Tibial nerve (tissue), 4 donors: ENCODE results near the gene DGCR6. TPM values are rescaled to one million over a fixed set of nuclear protein-coding genes. Genes with fewer than 3 reads are reported as not detected.
"Not testable (repeated sequence)": the region's sequence is repeated elsewhere in the genome, so short reads cannot be mapped to it uniquely, and the experiment has no call there.

Experiments
- DNase-seq, 2 donors: peaks; one replicate each; pipeline ENCODE4 v3.0.0-alpha.2; 2019; ENCODE audit warnings: low spot score in 2 of 2
- H3K27ac ChIP-seq, 4 donors: fragments of 200-600 bp; sonication (generic) in 3 of 4; one replicate each; pipeline ENCODE4 v1.5.1; 2017 to 2019; ENCODE audit warnings: mild to moderate bottlenecking in 1 of 4
- H3K27me3 ChIP-seq, 2 donors: fragments of 200-600 bp; sonication (generic) in 1 of 2; one replicate each; pipeline versions ENCODE4 v1.5.1 to v1.6.0; 2017 to 2019
- H3K36me3 ChIP-seq, 3 donors: fragments of 200-600 bp; sonication (generic); one replicate each; pipeline ENCODE4 v1.5.1; 2018 to 2019
- H3K4me1 ChIP-seq, 4 donors: fragments of 200-600 bp; sonication (generic) in 3 of 4; one replicate each; pipeline ENCODE4 v1.5.1; 2017 to 2019
- H3K4me3 ChIP-seq, 4 donors: fragments of 200-600 bp; sonication (generic) in 3 of 4; one replicate each; pipeline ENCODE4 v1.5.1; 2017 to 2019; ENCODE audit warnings: mild to moderate bottlenecking in 1 of 4, moderate library complexity in 1 of 4
- H3K9me3 ChIP-seq, 4 donors: fragments of 200-600 bp; sonication (generic) in 3 of 4; one replicate each; pipeline ENCODE4 v1.5.1; 2017 to 2019
- EP300 ChIP-seq, 2 donors: sonication (generic); formaldehyde crosslinking; IDR thresholded peaks; one replicate each; pipeline ENCODE4 v1.6.1; 2017; ENCODE audit warnings: antibody characterized with exemption in 2 of 2, mild to moderate bottlenecking in 1 of 2
- POLR2A ChIP-seq, 2 donors: fragments of 450-650 bp; IDR thresholded peaks; one replicate each; pipeline ENCODE4 v1.6.1; 2017; ENCODE audit warnings: antibody characterized with exemption in 2 of 2, mild to moderate bottlenecking in 2 of 2, moderate library complexity in 2 of 2
- WGBS, 2 donors: methylation state at CpG; one replicate each; pipeline ENCODE4 v1.1.5; 2018; 5-methylcytosine and 5-hydroxymethylcytosine counted together
- total RNA-seq, 4 donors: library from RNA; depleted of rRNA; stranded (reverse); fragments of >200 nt; gene quantifications; one replicate each; pipeline ENCODE4 v1.1.0, GENCODE V29; 2016
- TF ChIP-seq, protein P1 (sequence below), 5 experiments: fragments of 200-600 bp in 3 of 5; fragments of 450-650 bp in 2 of 5; sonication (generic) in 3 of 5; IDR thresholded peaks; one replicate each; pipeline ENCODE4 v1.5.1; 2016 to 2019; ENCODE audit warnings: antibody characterized with exemption in 5 of 5, mild to moderate bottlenecking in 3 of 5, moderate library complexity in 2 of 5

Gene DGCR6
- total RNA-seq, 4 donors from 2014 or later: 6.6 to 19.0 (median 12.9) TPM

DNA sequence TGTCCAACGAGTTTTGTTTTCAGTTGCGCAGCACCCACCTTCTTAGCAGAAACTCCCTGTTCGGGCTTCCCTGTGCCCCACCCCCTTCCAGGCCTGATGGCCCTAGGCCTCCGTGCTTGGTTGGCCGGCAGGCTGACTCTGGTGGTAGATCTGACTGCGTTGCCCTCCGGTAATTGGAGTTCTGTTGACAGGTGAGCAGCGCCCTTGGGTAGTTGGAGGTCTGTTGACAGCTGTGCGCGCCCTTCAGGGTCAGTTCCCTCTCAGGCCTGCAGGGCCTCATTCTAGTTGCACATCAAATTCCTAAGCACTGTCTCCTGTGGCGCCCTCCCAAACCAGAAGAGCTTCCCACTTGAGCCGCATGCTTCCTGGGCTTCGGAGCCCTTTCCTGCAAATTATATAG, 776 bp downstream of the DGCR6 start:
- no peak for TF ChIP-seq POLR2A (IDR thresholded peaks at IDR 0.05)
- TF ChIP-seq, protein P1, sequence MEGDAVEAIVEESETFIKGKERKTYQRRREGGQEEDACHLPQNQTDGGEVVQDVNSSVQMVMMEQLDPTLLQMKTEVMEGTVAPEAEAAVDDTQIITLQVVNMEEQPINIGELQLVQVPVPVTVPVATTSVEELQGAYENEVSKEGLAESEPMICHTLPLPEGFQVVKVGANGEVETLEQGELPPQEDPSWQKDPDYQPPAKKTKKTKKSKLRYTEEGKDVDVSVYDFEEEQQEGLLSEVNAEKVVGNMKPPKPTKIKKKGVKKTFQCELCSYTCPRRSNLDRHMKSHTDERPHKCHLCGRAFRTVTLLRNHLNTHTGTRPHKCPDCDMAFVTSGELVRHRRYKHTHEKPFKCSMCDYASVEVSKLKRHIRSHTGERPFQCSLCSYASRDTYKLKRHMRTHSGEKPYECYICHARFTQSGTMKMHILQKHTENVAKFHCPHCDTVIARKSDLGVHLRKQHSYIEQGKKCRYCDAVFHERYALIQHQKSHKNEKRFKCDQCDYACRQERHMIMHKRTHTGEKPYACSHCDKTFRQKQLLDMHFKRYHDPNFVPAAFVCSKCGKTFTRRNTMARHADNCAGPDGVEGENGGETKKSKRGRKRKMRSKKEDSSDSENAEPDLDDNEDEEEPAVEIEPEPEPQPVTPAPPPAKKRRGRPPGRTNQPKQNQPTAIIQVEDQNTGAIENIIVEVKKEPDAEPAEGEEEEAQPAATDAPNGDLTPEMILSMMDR (IDR thresholded peaks at IDR 0.05): no peak
- Histone ChIP-seq H3K27me3 (no peaks in the 10 kb centered on the region), H3K27ac (no peak overlapping the region), H3K4me3 (no peak overlapping the region), H3K9me3 (no peaks in the 10 kb centered on the region), H3K36me3 (no peaks in the 10 kb centered on the region), H3K4me1 (no peaks in the 10 kb centered on the region)
- WGBS, 2 donors: no CpG with 5 or more reads among the region's 13 CpGs
- DNase-seq: no peak

DNA sequence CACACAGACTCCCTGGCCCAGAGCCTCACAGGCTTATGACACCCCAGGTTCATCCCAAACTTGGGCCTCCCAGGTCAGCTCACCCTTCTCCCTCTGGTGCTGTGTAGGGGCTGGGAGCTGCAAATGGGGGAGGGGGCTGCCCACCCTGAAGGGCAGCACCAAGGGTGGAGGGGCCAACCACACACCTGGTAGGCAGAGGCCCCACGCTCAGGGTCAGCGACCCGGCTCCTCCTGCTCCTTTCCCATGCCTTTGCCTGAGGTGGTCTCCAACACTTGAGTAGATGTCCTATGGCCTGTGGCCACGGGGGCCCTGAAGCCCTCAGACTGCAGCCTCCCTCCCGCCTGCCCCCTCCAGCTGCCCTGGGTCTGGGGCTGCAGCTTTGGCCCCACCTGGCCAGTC, 3.4 kb downstream of the DGCR6 start:
- DNase-seq: no peak
- Histone ChIP-seq H3K27me3 (no peaks in the 10 kb centered on the region), H3K4me3 (no peak overlapping the region), H3K4me1 (no peaks in the 10 kb centered on the region), H3K36me3 (no peaks in the 10 kb centered on the region), H3K27ac (no peak overlapping the region), H3K9me3 (no peaks in the 10 kb centered on the region)
- TF ChIP-seq, protein P1 (IDR thresholded peaks at IDR 0.05): no peak
- TF ChIP-seq EP300 (IDR thresholded peaks at IDR 0.05): no peak
- TF ChIP-seq POLR2A (IDR thresholded peaks at IDR 0.05): no peak
- WGBS, 2 donors: no CpG with 5 or more reads among the region's 5 CpGs

DNA sequence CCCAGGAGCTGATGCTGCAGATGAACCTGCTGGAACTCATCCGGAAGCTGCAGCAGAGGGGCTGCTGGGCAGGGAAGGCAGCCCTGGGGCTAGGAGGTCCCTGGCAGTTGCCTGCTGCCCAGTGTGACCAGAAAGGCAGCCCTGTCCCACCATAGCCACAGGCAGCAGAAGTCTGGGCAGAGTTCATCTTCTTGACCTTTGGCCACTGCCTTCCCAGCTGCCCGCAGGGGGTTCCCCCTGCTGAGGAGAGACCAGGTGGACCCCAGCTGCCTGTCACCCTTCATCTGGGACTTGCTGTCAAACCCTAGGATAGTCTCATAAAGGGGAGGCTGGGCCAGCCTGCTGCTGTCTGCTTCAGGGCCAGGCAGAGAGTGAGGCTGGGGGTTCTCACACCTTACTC, 5.4 kb downstream of the DGCR6 start:
- H3K4me1 ChIP-seq, H3K27ac ChIP-seq, H3K4me3 ChIP-seq, DNase-seq, H3K27me3 ChIP-seq, H3K36me3 ChIP-seq, H3K9me3 ChIP-seq: not testable (repeated sequence)
- whole genome bisulfite sequencing, 2 donors: no CpG with 5 or more reads among the region's 2 CpGs

DNA sequence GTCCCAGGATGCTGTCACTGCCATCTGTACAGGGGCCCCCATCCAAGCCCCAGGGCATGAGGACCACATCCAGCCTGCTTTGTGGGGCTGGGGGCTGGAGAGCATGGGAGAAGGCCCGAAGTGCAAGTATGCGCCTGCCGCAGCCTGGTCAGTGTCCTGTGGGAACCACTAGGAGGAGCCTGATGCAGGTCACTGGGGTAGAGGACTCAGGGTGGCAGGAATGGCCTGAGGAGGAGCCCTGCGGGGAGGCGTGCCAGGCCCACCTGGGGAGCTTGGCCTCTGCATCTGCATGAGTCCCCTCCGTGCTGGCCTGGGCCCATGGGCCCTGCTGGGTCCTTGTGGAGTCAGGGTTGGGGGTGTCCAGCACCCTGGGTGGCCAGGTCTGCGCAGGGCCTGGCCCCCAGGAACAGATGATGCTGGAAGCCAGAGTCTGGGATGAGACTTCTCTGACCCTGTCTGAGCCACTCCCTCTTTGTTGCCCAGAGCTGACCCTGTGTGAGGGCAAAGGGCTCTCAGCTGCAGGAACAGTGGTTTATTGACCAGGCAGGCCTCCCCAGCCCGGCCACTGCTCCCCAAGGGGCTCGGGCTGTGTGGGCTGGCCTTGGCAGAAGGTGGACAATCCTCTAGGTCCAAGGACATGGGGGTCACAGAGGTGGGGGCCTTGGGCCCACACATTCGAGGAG, 6.3 kb downstream of the DGCR6 start:
- H3K9me3 ChIP-seq, H3K27me3 ChIP-seq, H3K4me1 ChIP-seq, H3K27ac ChIP-seq, DNase-seq, H3K4me3 ChIP-seq, H3K36me3 ChIP-seq: not testable (repeated sequence)
- WGBS, 2 donors: no CpG with 5 or more reads among the region's 10 CpGs

DNA sequence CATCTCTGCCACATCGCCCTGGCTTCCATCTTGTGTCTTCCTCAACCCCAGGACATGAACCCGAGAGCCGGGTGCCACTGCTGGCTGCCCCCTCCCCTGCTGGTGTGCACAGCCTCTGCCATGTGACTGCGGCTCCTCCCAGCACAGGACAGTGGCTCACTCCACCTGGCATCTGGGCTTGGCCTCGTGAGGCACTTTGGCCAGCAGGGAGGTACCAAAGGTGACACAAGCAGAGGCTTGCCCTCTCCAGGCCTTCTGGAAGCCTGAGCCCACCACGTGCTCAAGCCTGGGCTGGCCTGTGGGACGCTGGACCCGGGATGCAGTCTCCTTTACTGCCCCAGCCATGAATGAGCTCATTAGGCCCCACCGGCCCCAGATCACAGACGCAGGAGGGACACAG, 8.4 kb downstream of the DGCR6 start:
- WGBS, 2 donors: no CpG with 5 or more reads among the region's 10 CpGs
- not testable (repeated sequence) for DNase-seq, H3K27me3 ChIP-seq, H3K4me3 ChIP-seq, H3K36me3 ChIP-seq, H3K9me3 ChIP-seq, H3K4me1 ChIP-seq, H3K27ac ChIP-seq

DNA sequence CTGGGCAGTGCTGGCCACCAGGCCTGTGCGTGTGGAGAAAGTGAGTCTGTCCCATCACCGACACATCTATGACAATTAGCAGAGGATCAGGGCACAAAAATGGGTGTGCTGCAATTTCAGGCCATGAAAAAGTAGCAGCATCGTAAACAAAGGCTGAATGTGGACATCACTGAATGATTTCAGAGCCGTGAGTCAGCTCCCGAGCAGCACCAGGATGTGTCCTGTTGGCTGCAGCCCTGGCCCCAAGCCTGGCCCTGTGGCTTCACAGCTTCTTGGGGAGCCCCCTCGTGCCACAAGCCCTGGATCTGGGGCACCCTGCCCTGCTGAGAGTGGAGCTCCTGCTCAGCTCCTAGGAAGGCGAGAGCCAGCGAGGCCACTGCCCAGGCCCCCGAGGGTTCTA, 9.4 kb downstream of the DGCR6 start:
- H3K27me3 ChIP-seq, H3K4me3 ChIP-seq, DNase-seq, H3K27ac ChIP-seq, H3K9me3 ChIP-seq, H3K4me1 ChIP-seq, H3K36me3 ChIP-seq: not testable (repeated sequence)
- WGBS, 2 donors: no CpG with 5 or more reads among the region's 9 CpGs

DNA sequence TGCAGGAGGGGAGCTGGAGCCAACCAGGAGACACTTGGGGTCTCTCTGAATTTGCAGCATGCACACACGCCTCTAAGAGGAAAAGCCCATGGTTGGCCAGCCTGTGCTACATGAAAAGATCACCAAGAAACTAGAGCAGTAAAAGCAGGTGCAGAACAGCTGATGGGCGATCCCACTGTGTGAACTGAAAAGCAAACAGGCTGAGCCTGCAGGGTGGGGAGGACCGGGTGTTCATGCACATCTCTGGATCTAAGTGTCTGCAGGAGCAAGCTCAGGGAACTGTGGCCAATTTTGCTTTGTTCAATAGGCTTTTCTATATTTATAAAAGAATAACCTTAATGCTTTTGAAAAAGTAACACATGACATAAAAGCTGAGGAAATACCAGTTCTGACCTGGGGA, 11.7 kb downstream of the DGCR6 start:
- not testable (repeated sequence) for H3K27ac ChIP-seq, H3K27me3 ChIP-seq, H3K4me3 ChIP-seq, H3K36me3 ChIP-seq, H3K9me3 ChIP-seq, H3K4me1 ChIP-seq, DNase-seq
- WGBS, 2 donors: 83% methylated on average over 1 of the region's 3 CpGs; no CpG with 5 or more reads in 1 of the 2 donors

DNA sequence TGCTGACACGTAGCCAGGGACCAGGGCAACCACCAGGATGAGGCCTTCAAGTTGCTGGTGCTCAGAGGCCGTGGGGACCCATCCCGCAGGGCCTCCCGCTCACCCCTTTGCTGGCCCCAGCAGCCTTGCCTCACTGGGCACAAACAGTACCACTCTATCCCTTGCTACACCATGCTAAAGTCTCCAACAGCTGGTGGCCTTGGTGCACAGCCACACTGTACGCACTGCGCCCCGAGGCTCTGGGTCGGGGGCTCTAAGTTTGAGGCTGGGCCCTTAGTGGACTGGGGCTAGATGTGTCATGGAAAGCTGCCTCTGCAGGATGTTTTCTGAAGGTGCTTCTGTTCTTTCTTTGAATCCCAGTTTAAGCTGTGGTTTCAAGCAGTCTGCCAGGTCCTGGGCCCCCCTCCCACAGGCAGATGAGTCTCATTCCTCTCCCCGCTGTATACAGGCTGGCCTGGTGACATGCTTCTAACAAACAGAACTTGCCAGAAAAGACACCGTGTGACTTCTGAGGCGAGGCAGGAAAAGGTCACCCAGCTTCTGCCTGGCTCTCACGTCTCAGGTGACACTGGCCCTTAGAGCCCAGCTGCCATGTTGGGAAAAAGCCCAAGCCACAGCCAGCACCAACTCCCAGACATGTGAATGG, 14.3 kb downstream of the DGCR6 start:
- not testable (repeated sequence) for H3K27ac ChIP-seq, H3K4me1 ChIP-seq, H3K27me3 ChIP-seq, H3K36me3 ChIP-seq, H3K9me3 ChIP-seq, H3K4me3 ChIP-seq, DNase-seq
- whole genome bisulfite sequencing, 2 donors: no CpG with 5 or more reads among the region's 12 CpGs
